WI38 (cell line): ENCODE data around the gene GNPTAB.
"Not testable (repeated sequence)": the region's sequence is repeated elsewhere in the genome, so short reads cannot be mapped to it uniquely, and the experiment has no call there.

Experiments used
- H3K4me3 ChIP-seq: 2 replicates; pipeline ENCODE4 v1.5.1; 2011; ENCODE audit warnings: low read depth, mild to moderate bottlenecking, control low read depth, low read length
- TF ChIP-seq, protein P1 (sequence below): IDR thresholded peaks from 2 replicates; pipeline ENCODE4 v1.5.1; 2012; ENCODE audit warnings: low read depth, mild to moderate bottlenecking, control low read depth, low read length

The GNPTAB gene

DNA sequence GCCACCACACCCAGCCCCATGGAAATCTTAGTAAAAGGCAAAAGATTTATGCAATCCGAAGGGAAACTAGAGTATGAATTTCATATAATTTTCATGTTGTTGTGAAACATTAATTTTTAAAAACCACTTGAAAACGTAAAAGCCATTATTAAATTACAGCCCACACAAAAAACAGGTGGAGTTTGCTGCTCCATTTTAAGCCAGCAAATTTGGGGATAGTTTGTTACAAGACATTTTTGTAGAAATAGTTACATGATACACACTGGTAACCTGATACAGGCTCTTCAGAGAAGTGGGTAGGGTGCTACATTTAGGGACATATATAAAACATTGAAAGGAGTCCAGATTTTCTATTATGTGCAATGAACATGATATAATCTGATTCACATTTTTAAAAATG lies 17.6 kb downstream of the GNPTAB start:
- H3K4me3 ChIP-seq, result no peak overlapping the region
- TF ChIP-seq, protein P1, sequence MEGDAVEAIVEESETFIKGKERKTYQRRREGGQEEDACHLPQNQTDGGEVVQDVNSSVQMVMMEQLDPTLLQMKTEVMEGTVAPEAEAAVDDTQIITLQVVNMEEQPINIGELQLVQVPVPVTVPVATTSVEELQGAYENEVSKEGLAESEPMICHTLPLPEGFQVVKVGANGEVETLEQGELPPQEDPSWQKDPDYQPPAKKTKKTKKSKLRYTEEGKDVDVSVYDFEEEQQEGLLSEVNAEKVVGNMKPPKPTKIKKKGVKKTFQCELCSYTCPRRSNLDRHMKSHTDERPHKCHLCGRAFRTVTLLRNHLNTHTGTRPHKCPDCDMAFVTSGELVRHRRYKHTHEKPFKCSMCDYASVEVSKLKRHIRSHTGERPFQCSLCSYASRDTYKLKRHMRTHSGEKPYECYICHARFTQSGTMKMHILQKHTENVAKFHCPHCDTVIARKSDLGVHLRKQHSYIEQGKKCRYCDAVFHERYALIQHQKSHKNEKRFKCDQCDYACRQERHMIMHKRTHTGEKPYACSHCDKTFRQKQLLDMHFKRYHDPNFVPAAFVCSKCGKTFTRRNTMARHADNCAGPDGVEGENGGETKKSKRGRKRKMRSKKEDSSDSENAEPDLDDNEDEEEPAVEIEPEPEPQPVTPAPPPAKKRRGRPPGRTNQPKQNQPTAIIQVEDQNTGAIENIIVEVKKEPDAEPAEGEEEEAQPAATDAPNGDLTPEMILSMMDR, result no peak

DNA sequence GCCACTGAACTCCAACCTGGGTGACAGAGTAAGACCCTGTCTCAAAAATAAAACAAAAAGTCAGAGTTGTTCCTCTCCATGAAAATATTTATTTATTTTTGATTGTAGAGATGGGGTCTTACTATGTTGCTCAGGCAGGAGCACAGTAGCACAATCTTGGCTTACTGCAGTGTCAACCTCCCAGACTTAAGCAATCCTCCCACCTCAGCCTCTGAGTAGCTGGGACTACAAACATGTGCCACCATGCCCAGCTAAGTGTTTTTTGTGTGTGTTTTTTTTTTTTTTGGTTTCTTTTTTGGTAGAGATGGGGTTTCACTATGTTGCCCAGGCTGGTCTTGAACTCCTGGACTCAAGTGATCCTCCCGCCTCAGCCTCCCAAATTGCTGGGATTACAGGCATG lies 18.0 kb downstream of the GNPTAB start:
- H3K4me3 ChIP-seq, result not testable (repeated sequence)

- H3K4me3 ChIP-seq, result not testable (repeated sequence)
These were observed 19.4 kb downstream of the GNPTAB start for GRCh38 chr12:101811342-101811741.

GRCh38 chr12:101809208-101809607 lies 21.6 kb downstream of the GNPTAB start:
- TF ChIP-seq, protein P1, result no peak

GRCh38 chr12:101806265-101806664 lies 24.5 kb downstream of the GNPTAB start:
- no peak overlapping the region for H3K4me3 ChIP-seq
- TF ChIP-seq, protein P1, result no peak

More at GRCh38 chr12:101809208-101809607, 21.6 kb downstream of the GNPTAB start:
- no peak overlapping the region for H3K4me3 ChIP-seq

DNA sequence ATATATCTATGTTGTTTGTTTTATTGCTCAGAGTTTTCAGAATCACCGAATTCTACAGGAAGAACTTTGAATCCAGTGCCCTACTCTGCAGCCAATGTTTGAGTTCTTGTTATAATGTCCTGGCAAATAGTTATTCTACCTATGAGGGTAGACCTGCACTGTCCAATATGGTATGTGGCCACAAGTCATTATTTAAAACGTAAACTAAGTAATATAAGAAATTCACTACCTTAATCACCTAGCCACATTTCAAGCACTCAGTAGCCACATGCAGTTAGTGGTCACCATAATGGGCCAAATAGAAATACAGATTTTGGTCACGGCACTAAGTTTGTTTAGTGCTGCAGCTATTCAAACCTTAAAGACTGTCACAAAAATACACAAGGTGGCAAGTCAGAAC lies 26.4 kb downstream of the GNPTAB start:
- TF ChIP-seq, protein P1, result no peak
- no peak overlapping the region for H3K4me3 ChIP-seq

DNA sequence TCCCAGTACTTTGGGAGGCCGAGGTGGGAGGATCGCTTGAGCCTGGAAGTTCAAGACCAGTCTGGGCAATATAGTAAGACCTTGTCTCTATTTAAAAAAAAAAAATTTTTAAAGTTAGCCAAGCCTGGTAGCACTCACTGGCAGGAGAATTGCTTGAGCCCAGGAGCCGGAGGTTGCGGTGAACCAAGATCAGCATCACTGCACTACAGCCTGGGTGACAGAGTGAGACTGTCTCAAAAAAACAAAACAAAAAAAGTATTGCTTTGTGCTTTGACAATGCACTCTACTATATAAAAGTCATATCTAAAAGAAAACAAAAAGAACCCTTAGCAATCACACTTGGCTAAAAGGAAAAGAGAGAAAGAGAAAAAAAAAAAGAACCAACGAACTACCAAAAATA lies 26.8 kb downstream of the GNPTAB start:
- H3K4me3 ChIP-seq, result no peak overlapping the region
- TF ChIP-seq, protein P1, result no peak

GRCh38 chr12:101802486-101802885 lies 28.3 kb downstream of the GNPTAB start:
- H3K4me3 ChIP-seq, result no peak overlapping the region
- TF ChIP-seq, protein P1, result no peak
